IMR-90 (cell line): Measurements from ENCODE around the gene CDKN2B-AS1. TPM values are rescaled to one million over a fixed set of nuclear protein-coding genes. Genes with fewer than 3 reads are reported as not detected.

ENCODE experiments used
- ATAC-seq: fragments of 200-7000 bp; cut with Tn5 transposase; 2 replicates; pipeline ENCODE4 v1.9.1; 2020; ENCODE audit warnings: low read depth, mild to moderate bottlenecking, moderate library complexity
- BruUV-seq: library from RNA; stranded (reverse); fragments of 400-500 nt; replicated peaks from 2 replicates; lab custom pipeline; 2021; lab: Mats Ljungman, UMichigan
- CTCF ChIA-PET: fragments of 300-600 bp; formaldehyde crosslinking; extraction: SDS; loops from one replicate; lab custom pipeline; 2021; ENCODE audit warnings: antibody characterized with exemption; lab: Yijun Ruan, JAX
- POLR2A ChIA-PET: fragments of 300-600 bp; sonication (Branson Sonifier 250); formaldehyde crosslinking; loops from one replicate; lab custom pipeline; 2022; ENCODE audit warnings: antibody characterized with exemption; ENCODE audit not compliant: unreplicated experiment; lab: Charles Lee
- DNase-seq: peaks from one replicate; pipeline ENCODE4 v3.0.0; 2013
- H2AFZ ChIP-seq: replicated peaks from 2 replicates; pipeline ENCODE3; 2013; ENCODE audit warnings: low read length, mild to moderate bottlenecking; ENCODE audit not compliant: poor library complexity
- H2AK5ac ChIP-seq: 2 replicates; pipeline ENCODE4 v1.6.1; 2013; ENCODE audit warnings: low read depth, low read length, inconsistent platforms
- H2AK9ac ChIP-seq: replicated peaks from 2 replicates; pipeline ENCODE3; 2013; ENCODE audit warnings: mild to moderate bottlenecking, low read depth, low read length, moderate library complexity; ENCODE audit not compliant: poor library complexity
- H2BK120ac ChIP-seq: 2 replicates; pipeline ENCODE4 v1.6.1; 2013; ENCODE audit warnings: low read depth, low read length, inconsistent platforms
- H2BK15ac ChIP-seq: 3 replicates; pipeline ENCODE4 v1.6.1; 2013; ENCODE audit warnings: low read depth, low read length, inconsistent platforms
- H2BK20ac ChIP-seq: 2 replicates; pipeline ENCODE4 v1.6.1; 2013; ENCODE audit warnings: low read depth, mild to moderate bottlenecking, inconsistent platforms, low read length, moderate library complexity
- H2BK5ac ChIP-seq: 2 replicates; pipeline ENCODE4 v1.6.1; 2013; ENCODE audit warnings: mild to moderate bottlenecking, low read depth, low read length, inconsistent platforms; ENCODE audit not compliant: poor library complexity, severe bottlenecking
- H3K14ac ChIP-seq: replicated peaks from 2 replicates; pipeline ENCODE4 v1.6.1; 2013; ENCODE audit warnings: low read depth, low read length, inconsistent platforms
- H3K18ac ChIP-seq: 2 replicates; pipeline ENCODE4 v1.6.1; 2013; ENCODE audit warnings: low read depth, low read length, control low read depth
- H3K23ac ChIP-seq: 2 replicates; pipeline ENCODE4 v1.6.1; 2013; ENCODE audit warnings: low read depth, low read length, inconsistent platforms
- H3K27ac ChIP-seq: 2 replicates; pipeline ENCODE4 v1.5.1; 2013; ENCODE audit warnings: mild to moderate bottlenecking, control low read depth, low read length; ENCODE audit not compliant: insufficient read depth
- H3K27me3 ChIP-seq: 2 replicates; pipeline ENCODE4 v1.6.1; 2013; ENCODE audit warnings: low read length; ENCODE audit not compliant: control insufficient read depth, insufficient read depth
- H3K36me3 ChIP-seq: 2 replicates; pipeline ENCODE4 v1.6.1; 2013; ENCODE audit warnings: low read length, mixed read lengths; ENCODE audit not compliant: control insufficient read depth, insufficient read depth
- H3K4ac ChIP-seq: 2 replicates; pipeline ENCODE4 v1.6.1; 2013; ENCODE audit warnings: low read depth, low read length, inconsistent platforms
- H3K4me1 ChIP-seq: 2 replicates; pipeline ENCODE4 v1.6.1; 2013; ENCODE audit warnings: low read length, mixed read lengths; ENCODE audit not compliant: control insufficient read depth, insufficient read depth
- H3K4me2 ChIP-seq: 2 replicates; pipeline ENCODE4 v1.6.1; 2013; ENCODE audit warnings: low read depth, mild to moderate bottlenecking, control low read depth, low read length, moderate library complexity
- H3K4me3 ChIP-seq: 2 replicates; pipeline ENCODE4 v1.5.1; 2013; ENCODE audit warnings: low read depth, mild to moderate bottlenecking, control low read depth, low read length, moderate library complexity; ENCODE audit not compliant: insufficient read depth
- H3K56ac ChIP-seq: 2 replicates; pipeline ENCODE4 v1.6.1; 2013; ENCODE audit warnings: low read length, inconsistent platforms; ENCODE audit not compliant: insufficient read depth; ENCODE audit errors: extremely low read depth
- H3K79me1 ChIP-seq, 2 experiments: 2 replicates each; pipeline ENCODE4 v1.6.1; 2013; ENCODE audit warnings: low read length in 2 of 2, inconsistent platforms in 1 of 2, low read depth in 1 of 2
- H3K9ac ChIP-seq: 2 replicates; pipeline ENCODE4 v1.6.1; 2013; ENCODE audit warnings: low read depth, low read length, control low read depth
- H3K9me1 ChIP-seq: 2 replicates; pipeline ENCODE4 v1.6.1; 2013; ENCODE audit warnings: low read length, inconsistent platforms; ENCODE audit not compliant: insufficient read depth
- H3K9me3 ChIP-seq: 2 replicates; pipeline ENCODE4 v1.6.1; 2013; ENCODE audit warnings: low read length; ENCODE audit not compliant: control insufficient read depth, insufficient read depth
- H4K20me1 ChIP-seq: 2 replicates; pipeline ENCODE4 v1.6.1; 2013; ENCODE audit warnings: low read length, inconsistent platforms; ENCODE audit not compliant: insufficient read depth
- H4K5ac ChIP-seq: 2 replicates; pipeline ENCODE4 v1.6.1; 2013; ENCODE audit warnings: mild to moderate bottlenecking, low read depth, low read length, control low read depth
- H4K8ac ChIP-seq, 2 experiments: 2 replicates each; pipeline ENCODE4 v1.6.1; 2013; ENCODE audit warnings: low read depth in 2 of 2, low read length in 2 of 2, control low read depth in 1 of 2, inconsistent platforms in 1 of 2
- H4K91ac ChIP-seq: 2 replicates; pipeline ENCODE4 v1.6.1; 2013; ENCODE audit warnings: low read depth, low read length, inconsistent platforms; ENCODE audit not compliant: insufficient read depth
- BHLHE40 ChIP-seq: fragments of 150-350 bp; IDR thresholded peaks from 2 replicates; pipeline ENCODE4 v1.6.1; 2016; ENCODE audit warnings: mild to moderate bottlenecking, low read depth, low read length
- MAFK ChIP-seq: IDR thresholded peaks from 2 replicates; pipeline ENCODE4 v1.6.1; 2012; ENCODE audit warnings: low read depth, low read length, improper control_type of control experiment
- MAZ ChIP-seq: IDR thresholded peaks from 2 replicates; pipeline ENCODE4 v1.6.1; 2012; ENCODE audit warnings: low read depth, mild to moderate bottlenecking, low read length, improper control_type of control experiment, moderate library complexity, borderline replicate concordance
- RFX5 ChIP-seq: IDR thresholded peaks from 2 replicates; pipeline ENCODE4 v1.8.0; 2012; ENCODE audit warnings: low read depth, mild to moderate bottlenecking, low read length, moderate library complexity
- WGBS, 2 experiments: methylation state at CpG; one replicate each; pipeline versions ENCODE4 v1.1.5 to v1.1.7; 2013; ENCODE audit warnings: missing lambda C conversion rate in 2 of 2; ENCODE audit not compliant: insufficient read length in 1 of 2; ENCODE audit errors: extremely low coverage in 2 of 2; 5-methylcytosine and 5-hydroxymethylcytosine counted together
- dilution Hi-C: fragments of 300-500 bp; cut with HindIII; formaldehyde crosslinking; loops from one replicate; pipeline ENCODE4 v1.14.3; 2018; ENCODE audit warnings: low sequenced_read_pairs; ENCODE audit not compliant: unreplicated experiment
- in situ Hi-C: fragments of 300-500 bp; cut with MboI; formaldehyde crosslinking; loops from 3 replicates; pipeline ENCODE4 v1.14.3; 2019; ENCODE audit warnings: low sequenced_read_pairs, inconsistent platforms, mixed read lengths
- intact Hi-C: fragments of 100-400 bp; cut with micrococcal nuclease; formaldehyde crosslinking; loops from 2 replicates; pipeline ENCODE4 v1.10.0; 2022
- polyA plus RNA-seq, 3 experiments: library from polyadenylated mRNA; depleted of rRNA; stranded (reverse); fragments of >200 nt; gene quantifications; 2 replicates each; pipeline ENCODE4 v1.2.3, GENCODE V29; 2012; ENCODE audit warnings: low replicate concordance in 1 of 3
- total RNA-seq: library from RNA; depleted of rRNA; stranded (reverse); fragments of >200 nt; gene quantifications from 2 replicates; pipeline ENCODE4 v1.2.3, GENCODE V29; 2012
- TF ChIP-seq, protein P1 (sequence below): fragments of 150-350 bp; IDR thresholded peaks from 2 replicates; pipeline ENCODE4 v1.6.1; 2017; ENCODE audit warnings: mild to moderate bottlenecking, antibody characterized with exemption, low read length, low read depth

Gene CDKN2B-AS1
- total and polyA plus RNA-seq, 2 of the 4 experiments (the other 2 are of a cell fraction) = 1.0 to 1.1 TPM

DNA sequence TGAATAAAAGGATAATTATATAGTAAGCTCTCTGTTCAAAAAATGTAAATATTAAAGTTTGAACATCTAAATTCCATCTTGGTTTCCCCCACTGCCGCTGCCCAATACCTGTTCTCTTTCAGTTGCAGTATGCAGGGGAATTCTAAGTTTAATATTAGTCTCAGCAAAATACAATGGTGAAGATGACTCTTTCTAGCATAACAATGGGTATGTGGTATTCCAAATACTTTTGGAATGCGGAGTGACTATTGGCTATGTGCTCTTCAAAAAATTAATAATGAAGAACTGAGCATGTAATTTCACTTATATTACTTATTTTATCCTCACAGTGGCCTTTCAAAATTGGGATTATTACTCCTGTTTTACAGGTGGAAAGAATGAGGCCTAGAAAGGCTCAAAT is 3.4 kb downstream of the CDKN2B-AS1 start:
- BruUV-seq = no TSS peak
- H3K9me3 ChIP-seq = no peaks in the 10 kb centered on the region
- no peaks in the 10 kb centered on the region for H3K36me3 ChIP-seq
- no peak overlapping the region for H3K14ac ChIP-seq
- dilution Hi-C loops = no loop called here
- no peak overlapping the region for H4K91ac ChIP-seq
- peaks cover 20 to 26% of the 10 kb centered on the region in 2 experiments for H3K79me1 ChIP-seq
- intact Hi-C loops = loop anchor here (10.0 kb wide), 1 partner anchor 443 kb away; no protein-coding TSS in a partner anchor
- no peak overlapping the region for H3K56ac ChIP-seq
- H2AFZ ChIP-seq = no peak overlapping the region
- no peaks in the 10 kb centered on the region for H3K27me3 ChIP-seq
- H4K5ac ChIP-seq = no peak overlapping the region
- no peak overlapping the region for H2AK9ac ChIP-seq
- H3K27ac ChIP-seq = no peak overlapping the region
- H3K9ac ChIP-seq = no peak overlapping the region
- in situ Hi-C loops = loop anchor here (10.0 to 25.0 kb wide), 2 partner anchors 237 to 411 kb away; no protein-coding TSS in a partner anchor
- ChIA-PET POLR2A (no interaction called here), CTCF (interaction anchor here (1.2 kb wide), 1 partner anchor 10 kb away, joined by 7 read pairs; no protein-coding TSS in a partner anchor)
- H3K4me3 ChIP-seq = no peak overlapping the region
- H3K23ac ChIP-seq = no peak overlapping the region
- H3K18ac ChIP-seq = no peak overlapping the region
- no peak overlapping the region for H2AK5ac ChIP-seq
- no peaks in the 10 kb centered on the region for H3K9me1 ChIP-seq
- TF ChIP-seq MAZ (no peak), MAFK (no peak), BHLHE40 (no peak), RFX5 (no peak)
- TF ChIP-seq, protein P1, sequence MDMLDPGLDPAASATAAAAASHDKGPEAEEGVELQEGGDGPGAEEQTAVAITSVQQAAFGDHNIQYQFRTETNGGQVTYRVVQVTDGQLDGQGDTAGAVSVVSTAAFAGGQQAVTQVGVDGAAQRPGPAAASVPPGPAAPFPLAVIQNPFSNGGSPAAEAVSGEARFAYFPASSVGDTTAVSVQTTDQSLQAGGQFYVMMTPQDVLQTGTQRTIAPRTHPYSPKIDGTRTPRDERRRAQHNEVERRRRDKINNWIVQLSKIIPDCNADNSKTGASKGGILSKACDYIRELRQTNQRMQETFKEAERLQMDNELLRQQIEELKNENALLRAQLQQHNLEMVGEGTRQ = no peak
- no peak overlapping the region for H3K4ac ChIP-seq
- H4K20me1 ChIP-seq = no peaks in the 10 kb centered on the region
- H2BK20ac ChIP-seq = no peak overlapping the region
- ATAC-seq (no peak), DNase-seq (no peak)
- no peak overlapping the region for H3K4me2 ChIP-seq
- H2BK15ac ChIP-seq = no peak overlapping the region
- no peak overlapping the region for H2BK120ac ChIP-seq
- WGBS, 2 experiments = no CpG with 5 or more reads among the region's 2 CpGs
- peaks cover 6% of the 10 kb centered on the region for H3K4me1 ChIP-seq
- no peak overlapping the region for H2BK5ac ChIP-seq
- H4K8ac ChIP-seq = no peak overlapping the region
